HG03045 (cell line): ENCODE results near the gene CDC42SE2.
"Not testable (repeated sequence)": the region's sequence is repeated elsewhere in the genome, so short reads cannot be mapped to it uniquely, and the experiment has no call there.

Source experiments
- ATAC-seq: cut with Tn5 transposase; IDR thresholded peaks from one replicate; pipeline ENCODE4 v1.9.1; 2021; ENCODE audit warnings: mild to moderate bottlenecking, moderate library complexity; ENCODE audit not compliant: unreplicated experiment

CDC42SE2 gene

GRCh38 chr5:131363811-131364506 lies 100.1 kb downstream of the CDC42SE2 start:
- no peak for ATAC-seq

GRCh38 chr5:131364507-131365050 lies 100.7 kb downstream of the CDC42SE2 start:
- ATAC-seq: no peak

- no peak for ATAC-seq
Measured at GRCh38 chr5:131366428-131366827, 102.6 kb downstream of the CDC42SE2 start.

GRCh38 chr5:131367219-131367860 lies 103.5 kb downstream of the CDC42SE2 start:
- no peak for ATAC-seq

GRCh38 chr5:131368866-131369265 lies 105.0 kb downstream of the CDC42SE2 start:
- no peak for ATAC-seq

- ATAC-seq: no peak
Measured at GRCh38 chr5:131369558-131369957, 105.7 kb downstream of the CDC42SE2 start.

- no peak for ATAC-seq
Measured at GRCh38 chr5:131371835-131372234, 108.0 kb downstream of the CDC42SE2 start.

- ATAC-seq: no peak
Measured at GRCh38 chr5:131373265-131373664, 109.4 kb downstream of the CDC42SE2 start.

GRCh38 chr5:131375351-131375750 lies 111.5 kb downstream of the CDC42SE2 start:
- no peak for ATAC-seq

- no peak for ATAC-seq
Measured at GRCh38 chr5:131377346-131377745, 113.5 kb downstream of the CDC42SE2 start.

GRCh38 chr5:131377785-131378325 lies 114.0 kb downstream of the CDC42SE2 start:
- no peak for ATAC-seq

GRCh38 chr5:131378721-131379541 lies 115.1 kb downstream of the CDC42SE2 start:
- peak; percentile 25 for ATAC-seq

- no peak for ATAC-seq
Measured at GRCh38 chr5:131379723-131380122, 115.9 kb downstream of the CDC42SE2 start.

GRCh38 chr5:131380238-131380637 lies 116.4 kb downstream of the CDC42SE2 start:
- ATAC-seq: not testable (repeated sequence)

GRCh38 chr5:131381021-131381420 lies 117.2 kb downstream of the CDC42SE2 start:
- no peak for ATAC-seq

- peak; percentile 48 for ATAC-seq
Measured at GRCh38 chr5:131381777-131382176, 117.9 kb downstream of the CDC42SE2 start.

- ATAC-seq: peak; percentile 52
Measured at GRCh38 chr5:131382407-131383395, 118.8 kb downstream of the CDC42SE2 start.

GRCh38 chr5:131384173-131384572 lies 120.3 kb downstream of the CDC42SE2 start:
- no peak for ATAC-seq

- no peak for ATAC-seq
Measured at GRCh38 chr5:131384616-131385214, 120.9 kb downstream of the CDC42SE2 start.
